GM18505 (cell line): ENCODE data around the gene ALX4.

Experiments used
- ATAC-seq: cut with Tn5 transposase; IDR thresholded peaks from one replicate; pipeline ENCODE4 v1.9.1; 2021; ENCODE audit not compliant: unreplicated experiment
- POLR2A ChIP-seq: IDR thresholded peaks from 4 replicates; pipeline ENCODE4 v1.6.1; 2011; ENCODE audit warnings: borderline replicate concordance; ENCODE audit not compliant: insufficient read depth, insufficient read length; ENCODE audit errors: extremely low read depth

ALX4 gene

GRCh38 chr11:44306918-44307244 lies 3.1 kb downstream of the ALX4 start:
- no peak for ATAC-seq
- TF ChIP-seq POLR2A: no peak

- no peak for TF ChIP-seq POLR2A
- no peak for ATAC-seq
Observed at GRCh38 chr11:44306052-44306917, 3.7 kb downstream of the ALX4 start.

GRCh38 chr11:44305470-44306051 lies 4.4 kb downstream of the ALX4 start:
- ATAC-seq: no peak
- TF ChIP-seq POLR2A: no peak

- TF ChIP-seq POLR2A: no peak
- ATAC-seq: no peak
Observed at GRCh38 chr11:44305026-44305469, 4.9 kb downstream of the ALX4 start.

GRCh38 chr11:44304091-44305025 lies 5.6 kb downstream of the ALX4 start:
- no peak for ATAC-seq

GRCh38 chr11:44303401-44303938 lies 6.5 kb downstream of the ALX4 start:
- no peak for ATAC-seq
- TF ChIP-seq POLR2A: no peak

More at GRCh38 chr11:44304091-44305025, 5.6 kb downstream of the ALX4 start:
- TF ChIP-seq POLR2A: no peak

GRCh38 chr11:44301564-44302271 lies 8.2 kb downstream of the ALX4 start:
- ATAC-seq: no peak
- no peak for TF ChIP-seq POLR2A

- no peak for TF ChIP-seq POLR2A
- no peak for ATAC-seq
Observed at GRCh38 chr11:44300844-44301563, 8.9 kb downstream of the ALX4 start.

- ATAC-seq: no peak
- TF ChIP-seq POLR2A: no peak
Observed at GRCh38 chr11:44298862-44299261, 11.1 kb downstream of the ALX4 start.

GRCh38 chr11:44290208-44290607 lies 19.7 kb downstream of the ALX4 start:
- no peak for TF ChIP-seq POLR2A
- no peak for ATAC-seq

GRCh38 chr11:44288133-44288526 lies 21.8 kb downstream of the ALX4 start:
- TF ChIP-seq POLR2A: no peak
- no peak for ATAC-seq

GRCh38 chr11:44286911-44287310 lies 23.0 kb downstream of the ALX4 start:
- ATAC-seq: no peak

More at GRCh38 chr11:44286911-44287310, 23.0 kb downstream of the ALX4 start:
- no peak for TF ChIP-seq POLR2A
